Epithelial cell of esophagus (primary cell): ENCODE measurements around the gene NEK11.
"Not testable (repeated sequence)": the region's sequence is repeated elsewhere in the genome, so short reads cannot be mapped to it uniquely, and the experiment has no call there.

Experiments
- DNase-seq: peaks from one replicate; pipeline ENCODE4 v3.0.0; 2010; ENCODE audit warnings: low read depth
- H3K4me3 ChIP-seq: 2 replicates; pipeline ENCODE4 v1.5.1; 2011; ENCODE audit warnings: mild to moderate bottlenecking, low read length, control low read depth
- CTCF ChIP-seq: IDR thresholded peaks from 2 replicates; pipeline ENCODE4 v1.5.1; 2011; ENCODE audit warnings: low read depth, mild to moderate bottlenecking, low read length, control low read depth, inconsistent platforms; ENCODE audit not compliant: insufficient read depth; ENCODE audit errors: missing control alignments

The NEK11 gene

GRCh38 chr3:131353016-131353877, 326.6 kb downstream of the NEK11 start:
- H3K4me3 ChIP-seq = no peak overlapping the region
- TF ChIP-seq CTCF = no peak
- DNase-seq = no peak

- TF ChIP-seq CTCF = no peak
- no peak overlapping the region for H3K4me3 ChIP-seq
- no peak for DNase-seq
These were observed 327.3 kb downstream of the NEK11 start for GRCh38 chr3:131353986-131354385.

- peak; percentile 37 for DNase-seq
- H3K4me3 ChIP-seq = no peak overlapping the region
- no peak for TF ChIP-seq CTCF
These were observed 329.4 kb downstream of the NEK11 start for GRCh38 chr3:131356006-131356595.

- TF ChIP-seq CTCF = no peak
- no peak for DNase-seq
- no peak overlapping the region for H3K4me3 ChIP-seq
These were observed 330.6 kb downstream of the NEK11 start for GRCh38 chr3:131357275-131357674.

- H3K4me3 ChIP-seq = no peak overlapping the region
- DNase-seq = no peak
- no peak for TF ChIP-seq CTCF
These were observed 333.6 kb downstream of the NEK11 start for GRCh38 chr3:131360191-131360755.

GRCh38 chr3:131361066-131361463, 334.4 kb downstream of the NEK11 start:
- not testable (repeated sequence) for H3K4me3 ChIP-seq, DNase-seq
